Measurements from ENCODE around the gene KRT86.

Gene KRT86

GRCh38 chr12:52246720-52247621 is 27.5 kb upstream of the KRT86 start (continued):
- peak; percentile 59; the same call in 1 of the 2 replicates for TF ChIP-seq PRDM10 (tag by site-specific recombination; IDR thresholded peaks at IDR 0.05)
- TF ChIP-seq ZXDB (tag by site-specific recombination; IDR thresholded peaks at IDR 0.05), result no peak
- TF ChIP-seq SALL2 (tag by site-specific recombination; IDR thresholded peaks at IDR 0.05; ENCODE audit: borderline replicate concordance), result no peak
- no peak for TF ChIP-seq ZNF560 (tag by site-specific recombination; IDR thresholded peaks at IDR 0.05; ENCODE audit: borderline replicate concordance)
- peak; percentile 50 for TF ChIP-seq ZIC2 (tag by site-specific recombination; IDR thresholded peaks at IDR 0.05)
- TF ChIP-seq MYNN (tag by site-specific recombination; IDR thresholded peaks at IDR 0.05; ENCODE audit: borderline replicate concordance), result no peak
- TF ChIP-seq ZNF621 (tag by site-specific recombination; IDR thresholded peaks at IDR 0.05), result no peak
- peak; percentile 61 for TF ChIP-seq ZBTB48 (tag by site-specific recombination; IDR thresholded peaks at IDR 0.05)
- no peak for TF ChIP-seq ZNF280D (tag by site-specific recombination; IDR thresholded peaks at IDR 0.05)
- TF ChIP-seq ZNF274 (IDR thresholded peaks at IDR 0.05; ENCODE audit: low read length), result no peak
- no peak for TF ChIP-seq ZNF274 (tag by site-specific recombination; IDR thresholded peaks at IDR 0.05; ENCODE audit: borderline replicate concordance)
- peak; percentile 73 for TF ChIP-seq ZBTB17 (tag by site-specific recombination; IDR thresholded peaks at IDR 0.05)
- TF ChIP-seq SP3 (tag by site-specific recombination; IDR thresholded peaks at IDR 0.05), result no peak
- TF ChIP-seq ZNF112 (tag by site-specific recombination; IDR thresholded peaks at IDR 0.05), result no peak
- TF ChIP-seq TSHZ1 (tag by site-specific recombination; IDR thresholded peaks at IDR 0.05; ENCODE audit: borderline replicate concordance), result no peak
- TF ChIP-seq ZNF23 (tag by site-specific recombination; IDR thresholded peaks at IDR 0.05; ENCODE audit: borderline replicate concordance), result no peak
- no peak for TF ChIP-seq ZNF184 (tag by site-specific recombination; IDR thresholded peaks at IDR 0.05)
- TF ChIP-seq ZNF629 (tag by site-specific recombination; IDR thresholded peaks at IDR 0.05), result peak; percentile 69
- 0 out of 2 replicates have a peak, but pooled peaks have one; percentile 22 for TF ChIP-seq ZNF660 (tag by site-specific recombination; IDR thresholded peaks at IDR 0.05)
- peak; percentile 17; the same call in 1 of the 2 replicates for TF ChIP-seq ZSCAN18 (tag by site-specific recombination; IDR thresholded peaks at IDR 0.05)
- no peak for TF ChIP-seq ZNF148 (tag by site-specific recombination; IDR thresholded peaks at IDR 0.05; ENCODE audit: borderline replicate concordance)
- TF ChIP-seq ZNF623 (tag by site-specific recombination; IDR thresholded peaks at IDR 0.05), result no peak
- no peak for TF ChIP-seq MZF1 (tag by site-specific recombination; IDR thresholded peaks at IDR 0.05; ENCODE audit: borderline replicate concordance)
- TF ChIP-seq KLF16 (tag by site-specific recombination; IDR thresholded peaks at IDR 0.05), result no peak
- no peak for TF ChIP-seq YY2 (tag by site-specific recombination; IDR thresholded peaks at IDR 0.05)
